ENCODE results near the gene ENTPD8. TPM values are rescaled to one million over a fixed set of nuclear protein-coding genes. Genes with fewer than 3 reads are reported as not detected.
"Not testable (repeated sequence)": the region's sequence is repeated elsewhere in the genome, so short reads cannot be mapped to it uniquely, and the experiment has no call there.

ENTPD8 gene
- total RNA-seq, 2 experiments from 2014 or later = not detected

DNA sequence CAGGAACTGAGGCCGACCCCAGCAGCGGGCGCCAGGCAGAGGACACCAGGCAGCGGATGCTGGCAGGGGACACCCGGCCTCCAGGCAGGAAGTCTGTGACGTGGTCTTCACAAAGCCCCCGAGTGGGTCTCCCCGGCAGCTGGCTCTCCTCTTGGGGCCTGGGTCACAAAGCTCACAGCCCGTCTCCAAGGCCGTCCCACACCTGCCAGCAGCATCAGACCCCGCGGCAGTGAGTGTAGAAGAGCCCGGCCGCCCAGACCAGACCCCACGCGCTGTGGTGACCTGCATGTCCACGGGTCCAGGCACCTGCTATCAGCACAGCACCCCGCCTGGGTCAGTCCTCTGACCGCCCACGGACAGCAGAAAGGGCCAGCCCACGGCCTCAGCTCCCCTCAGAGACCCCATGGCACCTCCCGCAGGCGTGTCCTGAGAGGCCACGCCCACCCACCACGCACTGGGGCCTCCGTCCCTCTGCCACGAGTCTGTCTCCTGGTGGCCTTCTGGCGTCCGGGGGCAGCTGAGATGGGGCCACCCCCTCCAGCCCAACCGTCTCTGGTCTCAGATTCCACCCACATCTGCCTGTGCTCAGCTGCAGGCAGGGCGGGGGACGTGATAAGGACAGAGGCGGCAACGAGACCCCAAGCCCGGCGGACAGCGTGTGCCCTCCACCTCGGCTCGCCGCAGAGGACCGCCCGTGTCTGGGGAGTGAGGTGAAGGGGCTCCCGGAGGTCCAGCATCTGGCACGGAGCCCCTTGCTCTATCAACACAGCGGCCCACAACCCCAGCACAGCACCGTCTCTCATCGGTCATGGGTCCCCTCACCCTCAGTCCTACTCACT lies 52.3 kb downstream of the ENTPD8 start:
- DNase-seq = no peak
- CTCF ChIA-PET = no interaction called here
- POLR2A ChIA-PET = no interaction called here
- Mint-ChIP-seq H3K4me1 (peaks cover 11% of the 10 kb centered on the region), H3K27me3 (no peaks in the 10 kb centered on the region), H3K4me3 (no peak overlapping the region), H3K27ac (no peak overlapping the region), H3K9me3 (no peaks in the 10 kb centered on the region), H3K36me3 (ENCODE audit: low read depth) (no peaks in the 10 kb centered on the region)

DNA sequence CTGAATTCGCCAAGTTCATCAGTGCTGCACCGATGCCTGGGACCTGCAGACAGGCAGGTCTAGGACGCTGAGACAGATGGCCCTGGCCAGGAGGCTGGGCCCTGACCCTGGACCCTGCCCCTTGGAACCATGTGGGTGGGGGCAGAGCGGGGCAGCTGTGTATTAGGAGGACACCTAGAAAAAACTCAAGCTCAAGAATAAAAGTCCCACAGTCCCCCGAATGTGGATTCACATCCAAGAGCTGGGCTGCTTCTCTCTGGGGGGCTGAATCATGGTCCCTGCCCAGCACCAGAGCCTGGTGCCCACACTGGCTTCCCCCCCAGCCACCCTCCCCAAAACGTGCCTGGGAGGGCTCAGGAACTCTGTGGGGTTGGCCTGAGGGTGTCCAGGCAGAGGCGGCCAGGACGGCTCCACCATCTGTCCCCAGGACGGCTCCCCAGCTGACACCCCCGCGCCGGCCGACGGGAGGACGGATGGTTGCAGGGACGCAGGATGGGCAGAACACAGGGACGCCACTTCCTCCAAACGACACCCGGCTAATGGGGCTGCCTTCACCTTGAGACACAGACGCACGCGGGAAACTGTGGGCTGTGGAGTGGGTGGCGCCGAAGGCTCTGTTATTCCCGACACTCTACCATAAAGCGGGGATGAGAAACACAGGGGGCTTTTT lies 53.1 kb downstream of the ENTPD8 start:
- Mint-ChIP-seq H3K36me3 (ENCODE audit: low read depth) (no peaks in the 10 kb centered on the region), H3K4me3 (no peak overlapping the region), H3K27ac (peak overlapping the region; percentile 72), H3K4me1 (peaks cover 11% of the 10 kb centered on the region), H3K9me3 (no peaks in the 10 kb centered on the region), H3K27me3 (no peaks in the 10 kb centered on the region)
- ChIA-PET POLR2A (interaction anchor here (0.6 kb wide), 1 partner anchor 365 kb away, joined by 3 read pairs; no protein-coding TSS in a partner anchor), CTCF (interaction anchor here (0.8 kb wide), 1 partner anchor 101 kb away, joined by 3 read pairs; no protein-coding TSS in a partner anchor)
- no peak for DNase-seq

DNA sequence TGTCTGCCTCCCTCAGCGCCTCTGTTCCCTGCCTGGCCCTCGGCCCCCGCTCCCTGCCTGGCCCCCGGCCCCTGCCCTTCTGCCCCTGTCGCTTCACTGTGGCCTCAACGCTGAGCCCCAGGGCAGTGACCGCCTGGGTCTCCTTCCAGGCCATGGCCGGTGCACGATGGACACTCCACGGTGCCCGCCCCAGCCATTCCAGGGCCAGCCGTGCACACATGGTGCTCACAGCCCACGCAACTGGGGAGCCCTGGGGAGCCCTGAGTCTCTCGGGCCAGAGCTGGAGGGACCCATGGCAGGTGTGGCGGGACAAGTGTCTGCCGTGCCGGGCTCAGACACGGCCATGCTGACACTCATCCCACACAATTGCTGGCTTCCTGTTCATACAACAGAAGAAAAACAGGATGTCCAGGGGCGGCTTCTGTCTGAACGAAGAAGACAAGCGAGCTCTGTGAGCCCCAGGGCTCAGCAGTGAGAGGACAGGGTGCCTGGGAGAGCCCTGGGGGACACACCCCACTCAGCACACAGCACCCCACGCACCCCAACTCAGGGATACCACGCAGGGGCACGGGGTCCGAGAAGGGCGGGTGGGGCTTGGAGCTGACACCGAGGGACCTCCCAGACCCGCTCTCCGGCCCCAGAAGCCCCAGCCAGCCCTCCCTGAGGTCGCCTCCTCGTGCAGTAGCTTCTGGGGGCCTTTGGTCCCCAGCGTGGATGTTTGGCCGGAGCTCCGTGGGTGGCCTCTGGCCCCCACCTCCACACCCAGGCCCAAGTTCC lies 53.9 kb downstream of the ENTPD8 start:
- H3K4me3 Mint-ChIP-seq = no peak overlapping the region
- CTCF ChIA-PET = interaction anchor here (0.8 kb wide), 1 partner anchor 100 kb away, joined by 3 read pairs; no protein-coding TSS in a partner anchor

DNA sequence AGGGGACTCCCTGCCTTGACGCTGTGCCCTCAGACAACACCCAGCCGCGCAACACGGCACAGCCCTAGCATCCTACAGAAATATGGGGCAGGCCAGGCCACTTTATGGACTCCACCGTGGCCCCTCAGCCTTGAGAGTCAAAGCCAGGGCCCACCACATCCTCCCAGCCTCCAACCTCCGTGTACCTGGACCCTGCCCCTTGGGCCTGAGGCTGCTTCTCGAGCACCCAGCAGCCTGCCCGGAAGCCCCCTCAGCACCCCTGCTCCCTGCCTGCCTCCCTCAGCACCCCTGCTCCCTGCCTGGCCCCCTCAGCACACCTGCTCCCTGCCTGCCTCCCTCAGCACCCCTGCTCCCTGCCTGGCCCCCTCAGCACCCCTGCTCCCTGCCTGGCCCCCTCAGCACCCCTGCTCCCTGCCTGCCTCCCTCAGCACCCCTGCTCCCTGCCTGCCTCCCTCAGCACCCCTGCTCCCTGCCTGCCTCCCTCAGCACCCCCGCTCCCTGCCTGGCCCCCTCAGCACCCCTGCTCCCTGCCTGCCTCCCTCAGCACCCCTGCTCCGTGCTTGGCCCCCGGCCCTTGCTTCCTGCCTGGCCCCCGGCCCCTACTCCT lies 54.5 kb downstream of the ENTPD8 start:
- DNase-seq; H3K4me3 Mint-ChIP-seq; POLR2A ChIA-PET; H3K36me3 Mint-ChIP-seq (ENCODE audit: low read depth); H3K9me3 Mint-ChIP-seq; CTCF ChIA-PET; H3K27me3 Mint-ChIP-seq: not testable (repeated sequence)
- peak overlapping the region; percentile 72 for H3K27ac Mint-ChIP-seq
- H3K4me1 Mint-ChIP-seq = peaks cover 11% of the 10 kb centered on the region

More for the DNA sequence above, 53.9 kb downstream of the ENTPD8 start:
- H3K27me3 Mint-ChIP-seq = no peaks in the 10 kb centered on the region
- no peaks in the 10 kb centered on the region for H3K9me3 Mint-ChIP-seq
- POLR2A ChIA-PET = interaction anchor here (0.6 kb wide), 1 partner anchor 365 kb away, joined by 3 read pairs; no protein-coding TSS in a partner anchor
- peaks cover 11% of the 10 kb centered on the region for H3K4me1 Mint-ChIP-seq
- H3K36me3 Mint-ChIP-seq (ENCODE audit: low read depth) = no peaks in the 10 kb centered on the region
- H3K27ac Mint-ChIP-seq = peak overlapping the region; percentile 72
- peak; percentile 43 for DNase-seq

DNA sequence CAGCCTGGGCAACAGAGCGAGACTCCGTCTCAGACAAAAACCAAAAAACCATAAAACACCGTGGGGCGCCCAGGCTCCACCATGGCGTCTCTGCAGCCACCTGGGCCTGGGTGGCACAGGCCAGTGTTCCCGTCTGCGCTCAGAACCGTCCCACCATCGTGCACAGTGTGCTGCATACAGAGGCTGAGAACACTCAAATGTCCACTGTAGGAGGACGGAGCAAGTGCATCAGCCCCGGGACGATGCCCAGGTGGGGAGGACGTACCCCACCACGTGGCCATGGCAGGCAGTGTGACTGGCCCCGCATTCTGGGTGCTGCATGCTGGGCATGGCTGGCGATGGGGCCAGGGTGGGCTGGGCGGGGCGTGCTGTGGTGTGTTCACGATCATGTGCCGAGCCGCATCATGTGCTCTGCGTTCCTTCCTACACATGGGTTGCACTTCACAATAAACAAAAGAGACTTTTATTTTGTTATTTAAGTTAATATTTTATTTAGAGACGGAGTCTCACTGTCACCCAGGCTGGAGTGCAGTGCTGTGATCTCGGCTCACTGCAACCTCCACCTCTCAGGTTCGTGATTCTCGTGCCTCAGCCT lies 56.0 kb downstream of the ENTPD8 start:
- no peaks in the 10 kb centered on the region for H3K27me3 Mint-ChIP-seq
- CTCF ChIA-PET = no interaction called here
- peaks cover 11% of the 10 kb centered on the region for H3K4me1 Mint-ChIP-seq
- H3K36me3 Mint-ChIP-seq (ENCODE audit: low read depth) = no peaks in the 10 kb centered on the region
- no peak for DNase-seq
- H3K27ac Mint-ChIP-seq = no peak overlapping the region
- POLR2A ChIA-PET = no interaction called here
- H3K9me3 Mint-ChIP-seq = no peaks in the 10 kb centered on the region
- no peak overlapping the region for H3K4me3 Mint-ChIP-seq

Other genes with a start within 250 kb of the ENTPD8 start
- gene TPRN, start 240.6 kb downstream of the ENTPD8 start, total RNA-seq = 1 to 10 TPM; 8.5 to 9.4 TPM
- gene TMEM203, start 235.7 kb downstream of the ENTPD8 start, total RNA-seq = 10 to 100 TPM; 28.9 to 29.2 TPM
- gene NDOR1, start 235.7 kb downstream of the ENTPD8 start, total RNA-seq = 10 to 100 TPM; 27.7 to 30.0 TPM
- 1 to 10 TPM; 2.2 to 2.5 TPM for gene RNF208, start 219.1 kb downstream of the ENTPD8 start, total RNA-seq
- gene CYSRT1, start 216.2 kb downstream of the ENTPD8 start, total RNA-seq = under 1 TPM; 0.86 to 0.93 TPM
- gene RNF224, start 213.9 kb downstream of the ENTPD8 start, total RNA-seq = under 1 TPM in 1 of 2 experiments, not detected in 1; 0.20 TPM
- gene SLC34A3, start 210.5 kb downstream of the ENTPD8 start, total RNA-seq = not detected
- gene TUBB4B, start 200.1 kb downstream of the ENTPD8 start, total RNA-seq = 100 to 1,000 TPM; 314 to 319 TPM
- not detected for gene STPG3, start 190.1 kb downstream of the ENTPD8 start, total RNA-seq
- gene NELFB, start 186.0 kb downstream of the ENTPD8 start, total RNA-seq = 10 to 100 TPM; 58.8 to 59.6 TPM
- 10 to 100 TPM; 22.4 to 23.2 TPM for gene TOR4A, start 163.6 kb downstream of the ENTPD8 start, total RNA-seq
- under 1 TPM; 0.71 to 0.75 TPM for gene NRARP, start 139.1 kb downstream of the ENTPD8 start, total RNA-seq
- gene EXD3, start 18.2 kb downstream of the ENTPD8 start, total RNA-seq = 10 to 100 TPM; 17.9 to 18.1 TPM
- gene NOXA1, start 18.0 kb downstream of the ENTPD8 start, total RNA-seq = under 1 TPM; 0.50 to 0.73 TPM
- gene NSMF, start 18.0 kb upstream of the ENTPD8 start, total RNA-seq = 10 to 100 TPM; 29.0 to 31.9 TPM
- gene PNPLA7, start 109.0 kb upstream of the ENTPD8 start, total RNA-seq = 1 to 10 TPM; 4.5 to 5.0 TPM
- gene MRPL41, start 110.5 kb upstream of the ENTPD8 start, total RNA-seq = 10 to 100 TPM; 51.6 to 52.6 TPM
- gene DPH7, start 137.6 kb upstream of the ENTPD8 start, total RNA-seq = 10 to 100 TPM; 31.9 to 34.2 TPM
- gene ZMYND19, start 149.2 kb upstream of the ENTPD8 start, total RNA-seq = 10 to 100 TPM; 24.0 to 25.4 TPM
- gene ARRDC1, start 164.3 kb upstream of the ENTPD8 start, total RNA-seq = 10 to 100 TPM; 49.8 to 55.9 TPM
- 10 to 100 TPM; 87.1 to 91.4 TPM for gene EHMT1, start 177.6 kb upstream of the ENTPD8 start, total RNA-seq

Measured in activated CD4-positive, alpha-beta memory T cell treated with anti-CD3 and anti-CD28 coated beads, Interleukin-2, amount 10 ng/mL, durations not matched to agents 7 days and 5 days (primary cell).